GM04503 (cell line): ENCODE data around the gene SLC24A3.

Experiments used
- DNase-seq: peaks from one replicate; pipeline ENCODE4 v3.0.0-alpha.2; 2012; ENCODE audit warnings: low read depth

The SLC24A3 gene

GRCh38 chr20:19212469-19212815, at the start of gene SLC24A3:
SLC24A3 (plus strand) TSS chr20:19212642.
- DNase-seq = no peak

GRCh38 chr20:19170148-19170547, 42.3 kb upstream of the SLC24A3 start:
- no peak for DNase-seq

- DNase-seq = no peak
Measured at GRCh38 chr20:19172637-19173036, 39.8 kb upstream of the SLC24A3 start.

GRCh38 chr20:19176470-19177052, 35.9 kb upstream of the SLC24A3 start:
- no peak for DNase-seq

GRCh38 chr20:19181552-19181951, 30.9 kb upstream of the SLC24A3 start:
- DNase-seq = no peak

- no peak for DNase-seq
Measured at GRCh38 chr20:19185083-19185482, 27.4 kb upstream of the SLC24A3 start.

GRCh38 chr20:19193349-19193748, 19.1 kb upstream of the SLC24A3 start:
- no peak for DNase-seq

GRCh38 chr20:19205981-19206396, 6.5 kb upstream of the SLC24A3 start:
- no peak for DNase-seq

GRCh38 chr20:19207541-19207940, 4.9 kb upstream of the SLC24A3 start:
- no peak for DNase-seq

GRCh38 chr20:19210391-19211155, 1.9 kb upstream of the SLC24A3 start:
- DNase-seq = no peak

- DNase-seq = no peak
Measured at GRCh38 chr20:19211252-19211651, 1.2 kb upstream of the SLC24A3 start.

- DNase-seq = no peak
Measured at GRCh38 chr20:19211661-19212468, 577 bp upstream of the SLC24A3 start.

- no peak for DNase-seq
Measured at GRCh38 chr20:19212821-19213502, 520 bp downstream of the SLC24A3 start.

GRCh38 chr20:19213946-19214490, 1.6 kb downstream of the SLC24A3 start:
- DNase-seq = no peak

GRCh38 chr20:19218411-19218810, 6.0 kb downstream of the SLC24A3 start:
- no peak for DNase-seq

- no peak for DNase-seq
Measured at GRCh38 chr20:19222520-19223040, 10.1 kb downstream of the SLC24A3 start.

- no peak for DNase-seq
Measured at GRCh38 chr20:19223640-19224039, 11.2 kb downstream of the SLC24A3 start.

- DNase-seq = no peak
Measured at GRCh38 chr20:19231359-19232035, 19.1 kb downstream of the SLC24A3 start.

GRCh38 chr20:19232997-19233794, 20.8 kb downstream of the SLC24A3 start:
- no peak for DNase-seq

GRCh38 chr20:19236371-19237055, 24.1 kb downstream of the SLC24A3 start:
- no peak for DNase-seq
